Measurements from ENCODE around the gene SERINC5. TPM values are rescaled to one million over a fixed set of nuclear protein-coding genes. Genes with fewer than 3 reads are reported as not detected.
A peak's percentile ranks its signal among the peaks of the same experiment; 100 is the strongest.

The SERINC5 gene
- total RNA-seq, 1 experiment from 2014 or later, result 5.7 TPM

GRCh38 chr5:80230269-80230992 lies 25.4 kb downstream of the SERINC5 start:
- BruUV-seq (replicated peaks), result no TSS peak
- POLR2A ChIA-PET (ENCODE audit: unreplicated experiment), result no interaction called here
- Histone ChIP-seq H3K4me3 (ENCODE audit: low read length) (no peak overlapping the region), H2AFZ (ENCODE audit: low read length) (no peak overlapping the region), H3K4me1 (ENCODE audit: insufficient read depth, low read length) (peaks cover 17% of the 10 kb centered on the region), H3K4me2 (ENCODE audit: low read length) (no peak overlapping the region), H3K79me2 (ENCODE audit: low read length) (peaks cover 6% of the 10 kb centered on the region; the same call in 1 of the 2 replicates), H4K20me1 (ENCODE audit: low read length) (no peaks in the 10 kb centered on the region), H3F3A (ENCODE audit: low read length, unreplicated experiment) (no peaks in the 10 kb centered on the region), H3K9ac (ENCODE audit: low read length) (no peak overlapping the region), H3K9me3 (ENCODE audit: low read length) (no peaks in the 10 kb centered on the region), H3K9me2 (replicated peaks; ENCODE audit: low read length) (no peaks in the 10 kb centered on the region), H3K36me3 (ENCODE audit: low read depth, low read length) (no peaks in the 10 kb centered on the region), H3K27ac (ENCODE audit: low read length) (peak overlapping the region; percentile 66), H3K27me3 (ENCODE audit: low read length) (no peaks in the 10 kb centered on the region)
- intact Hi-C loops (cut with micrococcal nuclease), result no loop called here
- no peak for DNase-seq
- ATAC-seq, result no peak
- CTCF ChIA-PET, result no interaction called here
- TF ChIP-seq CTCF (conservative IDR thresholded peaks at IDR 0.05; ENCODE audit: low read depth, low read length) (no peak), EZH2 (IDR thresholded peaks at IDR 0.05; ENCODE audit: low read length, unreplicated experiment) (no peak), EZH2phosphoT487 (IDR thresholded peaks at IDR 0.05; ENCODE audit: borderline replicate concordance, low read length) (no peak)

DNA sequence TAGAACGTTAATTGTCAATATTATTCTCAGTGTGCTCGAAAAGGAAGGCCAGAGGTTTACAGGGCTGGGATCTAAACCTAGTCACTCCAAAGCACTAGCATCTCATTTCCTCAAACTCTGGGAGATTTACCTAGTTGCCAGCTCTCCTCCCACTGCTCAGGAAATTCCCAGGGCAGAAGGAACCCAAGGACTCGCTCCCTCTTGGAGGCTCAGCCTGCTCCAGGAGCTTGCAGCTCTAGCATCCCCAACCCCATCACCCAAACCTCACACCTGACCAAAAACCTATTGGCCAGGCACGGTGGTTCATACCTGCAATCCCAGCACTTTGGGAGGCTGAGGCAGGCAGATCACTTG lies 26.0 kb downstream of the SERINC5 start:
- CTCF ChIA-PET, result no interaction called here

More for the DNA sequence above, 26.0 kb downstream of the SERINC5 start:
- no peaks in the 10 kb centered on the region for H3K27me3 ChIP-seq (ENCODE audit: low read length)
- POLR2A ChIA-PET (ENCODE audit: unreplicated experiment), result no interaction called here
- H3K9me2 ChIP-seq (replicated peaks; ENCODE audit: low read length), result no peaks in the 10 kb centered on the region
- H3K9me3 ChIP-seq (ENCODE audit: low read length), result no peaks in the 10 kb centered on the region
- H2AFZ ChIP-seq (ENCODE audit: low read length), result no peak overlapping the region
- H3K4me2 ChIP-seq (ENCODE audit: low read length), result no peak overlapping the region
- intact Hi-C loops (cut with micrococcal nuclease), result loop anchor here (1.0 kb wide), 1 partner anchor 46 kb away; no protein-coding TSS in a partner anchor
- ATAC-seq (no peak), DNase-seq (no peak)
- peaks cover 6% of the 10 kb centered on the region; the same call in 1 of the 2 replicates for H3K79me2 ChIP-seq (ENCODE audit: low read length)
- TF ChIP-seq EZH2phosphoT487 (IDR thresholded peaks at IDR 0.05; ENCODE audit: borderline replicate concordance, low read length) (no peak), CTCF (conservative IDR thresholded peaks at IDR 0.05; ENCODE audit: low read depth, low read length) (no peak), EZH2 (IDR thresholded peaks at IDR 0.05; ENCODE audit: low read length, unreplicated experiment) (no peak)
- H3K9ac ChIP-seq (ENCODE audit: low read length), result no peak overlapping the region
- no peak overlapping the region for H3K27ac ChIP-seq (ENCODE audit: low read length)
- H3K36me3 ChIP-seq (ENCODE audit: low read depth, low read length), result no peaks in the 10 kb centered on the region
- no peaks in the 10 kb centered on the region for H4K20me1 ChIP-seq (ENCODE audit: low read length)
- no peak overlapping the region for H3K4me3 ChIP-seq (ENCODE audit: low read length)
- H3F3A ChIP-seq (ENCODE audit: low read length, unreplicated experiment), result no peaks in the 10 kb centered on the region
- peaks cover 17% of the 10 kb centered on the region for H3K4me1 ChIP-seq (ENCODE audit: insufficient read depth, low read length)
- no TSS peak for BruUV-seq (replicated peaks)
